Mesendoderm (in vitro differentiated cells): ENCODE data around the gene ABR.
A peak's percentile ranks its signal among the peaks of the same experiment; 100 is the strongest.

Source experiments
- DNase-seq: peaks from one replicate; pipeline ENCODE4 v3.0.0; 2013
- H2AK5ac ChIP-seq: 2 replicates; pipeline ENCODE4 v1.6.1; 2013; ENCODE audit warnings: low read length, inconsistent platforms
- H2BK120ac ChIP-seq: 2 replicates; pipeline ENCODE4 v1.6.1; 2013; ENCODE audit warnings: low read depth, mild to moderate bottlenecking, low read length, moderate library complexity, mixed read lengths
- H2BK15ac ChIP-seq: replicated peaks from 2 replicates; pipeline ENCODE4 v1.6.1; 2013; ENCODE audit warnings: low read depth, mild to moderate bottlenecking, moderate library complexity
- H2BK5ac ChIP-seq: 2 replicates; pipeline ENCODE4 v1.6.1; 2013; ENCODE audit warnings: low read length, inconsistent platforms
- H3K18ac ChIP-seq: 2 replicates; pipeline ENCODE4 v1.6.1; 2013; ENCODE audit warnings: mild to moderate bottlenecking, low read length, mixed read lengths
- H3K23ac ChIP-seq: one replicate; pipeline ENCODE4 v1.6.1; 2013; ENCODE audit warnings: low read length
- H3K27ac ChIP-seq: 2 replicates; pipeline ENCODE4 v1.5.1; 2013; ENCODE audit warnings: low read depth, mild to moderate bottlenecking, inconsistent platforms, low read length, moderate library complexity
- H3K27me3 ChIP-seq: 2 replicates; pipeline ENCODE4 v1.6.1; 2013; ENCODE audit warnings: low read length, control low read depth, mild to moderate bottlenecking, inconsistent platforms; ENCODE audit not compliant: insufficient read depth, poor library complexity
- H3K36me3 ChIP-seq: 2 replicates; pipeline ENCODE4 v1.6.1; 2013; ENCODE audit warnings: low read length, inconsistent platforms; ENCODE audit not compliant: control insufficient read depth, insufficient read depth
- H3K4ac ChIP-seq: one replicate; pipeline ENCODE4 v1.6.1; 2013; ENCODE audit warnings: low read depth, mild to moderate bottlenecking, low read length, moderate library complexity
- H3K4me1 ChIP-seq: 2 replicates; pipeline ENCODE4 v1.6.1; 2013; ENCODE audit warnings: low read depth, low read length, inconsistent platforms; ENCODE audit not compliant: control insufficient read depth
- H3K4me2 ChIP-seq: 2 replicates; pipeline ENCODE4 v1.6.1; 2013; ENCODE audit warnings: low read length
- H3K4me3 ChIP-seq: 2 replicates; pipeline ENCODE4 v1.5.1; 2013; ENCODE audit warnings: mild to moderate bottlenecking, low read length
- H3K56ac ChIP-seq: one replicate; pipeline ENCODE4 v1.6.1; 2013; ENCODE audit warnings: low read length
- H3K79me1 ChIP-seq: 2 replicates; pipeline ENCODE4 v1.6.1; 2013; ENCODE audit warnings: low read length, inconsistent platforms
- H3K79me2 ChIP-seq: 2 replicates; pipeline ENCODE4 v1.6.1; 2013; ENCODE audit warnings: mild to moderate bottlenecking, low read length; ENCODE audit not compliant: control insufficient read depth, insufficient read depth
- H3K9ac ChIP-seq: 2 replicates; pipeline ENCODE4 v1.6.1; 2013; ENCODE audit warnings: low read length, inconsistent platforms
- H4K5ac ChIP-seq: one replicate; pipeline ENCODE4 v1.6.1; 2013; ENCODE audit warnings: low read length
- H4K8ac ChIP-seq: one replicate; pipeline ENCODE4 v1.6.1; 2013; ENCODE audit warnings: low read depth, mild to moderate bottlenecking, control low read depth, low read length, moderate library complexity
- WGBS: extraction: QIAGEN DNeasy Blood & Tissue Kit; methylation state at CpG from one replicate; pipeline ENCODE4 v1.1.7; 2013; ENCODE audit warnings: low lambda C conversion rate, missing lambda C conversion rate; ENCODE audit not compliant: insufficient coverage; ENCODE audit errors: extremely low coverage; 5-methylcytosine and 5-hydroxymethylcytosine counted together

ABR gene

GRCh38 chr17:1116602-1117001 is 63.2 kb downstream of the ABR start:
- H3K79me2 ChIP-seq, result no peaks in the 10 kb centered on the region
- no CpG with 5 or more reads among the region's 12 CpGs for WGBS

GRCh38 chr17:1112875-1113274 is 66.9 kb downstream of the ABR start:
- peak; percentile 77 for DNase-seq
- H3K23ac ChIP-seq, result no peak overlapping the region
- no peaks in the 10 kb centered on the region for H3K27me3 ChIP-seq
- no peaks in the 10 kb centered on the region for H3K36me3 ChIP-seq
- H3K4ac ChIP-seq, result no peak overlapping the region
- no peak overlapping the region for H2BK15ac ChIP-seq
- no peak overlapping the region for H2AK5ac ChIP-seq
- H2BK120ac ChIP-seq, result no peak overlapping the region
- H4K8ac ChIP-seq, result no peak overlapping the region
- H2BK5ac ChIP-seq, result no peak overlapping the region
- H3K18ac ChIP-seq, result no peak overlapping the region
- H3K9ac ChIP-seq, result no peak overlapping the region
- no peak overlapping the region for H3K4me3 ChIP-seq
- no peaks in the 10 kb centered on the region for H3K79me1 ChIP-seq
- no peak overlapping the region for H3K56ac ChIP-seq
- WGBS, result no CpG with 5 or more reads among the region's 10 CpGs
- H4K5ac ChIP-seq, result no peak overlapping the region
- no peak overlapping the region for H3K4me2 ChIP-seq
- peaks cover 3% of the 10 kb centered on the region for H3K4me1 ChIP-seq
- H3K79me2 ChIP-seq, result no peaks in the 10 kb centered on the region
- no peak overlapping the region for H3K27ac ChIP-seq

More at GRCh38 chr17:1116602-1117001, 63.2 kb downstream of the ABR start:
- Histone ChIP-seq H2BK15ac (no peak overlapping the region), H3K9ac (no peak overlapping the region), H4K5ac (no peak overlapping the region), H3K18ac (no peak overlapping the region), H3K23ac (no peak overlapping the region), H2BK120ac (no peak overlapping the region), H4K8ac (no peak overlapping the region), H3K4ac (no peak overlapping the region), H3K56ac (no peak overlapping the region), H2BK5ac (no peak overlapping the region), H2AK5ac (no peak overlapping the region), H3K4me1 (no peaks in the 10 kb centered on the region), H3K4me2 (no peak overlapping the region), H3K27ac (no peak overlapping the region), H3K79me1 (no peaks in the 10 kb centered on the region), H3K27me3 (no peaks in the 10 kb centered on the region), H3K4me3 (no peak overlapping the region), H3K36me3 (no peaks in the 10 kb centered on the region)
- DNase-seq, result no peak

GRCh38 chr17:1111599-1112443 is 68.0 kb downstream of the ABR start:
- Histone ChIP-seq H3K23ac (no peak overlapping the region), H2BK15ac (no peak overlapping the region), H2BK5ac (no peak overlapping the region), H3K36me3 (no peaks in the 10 kb centered on the region), H4K5ac (no peak overlapping the region), H3K4me1 (peaks cover 3% of the 10 kb centered on the region), H3K56ac (no peak overlapping the region), H3K4me3 (no peak overlapping the region), H3K4ac (no peak overlapping the region), H3K9ac (no peak overlapping the region), H3K79me2 (no peaks in the 10 kb centered on the region), H2BK120ac (no peak overlapping the region), H3K18ac (no peak overlapping the region), H3K27me3 (no peaks in the 10 kb centered on the region), H4K8ac (no peak overlapping the region), H2AK5ac (no peak overlapping the region), H3K79me1 (no peaks in the 10 kb centered on the region), H3K27ac (no peak overlapping the region), H3K4me2 (no peak overlapping the region)
- WGBS, result no CpG with 5 or more reads among the region's 22 CpGs
- no peak for DNase-seq

GRCh38 chr17:1110862-1111598 is 68.8 kb downstream of the ABR start:
- Histone ChIP-seq H3K56ac (no peak overlapping the region), H2BK5ac (no peak overlapping the region), H3K4ac (peak overlapping the region; percentile 21), H4K8ac (no peak overlapping the region), H3K9ac (no peak overlapping the region), H2AK5ac (no peak overlapping the region), H3K79me2 (no peaks in the 10 kb centered on the region), H2BK15ac (no peak overlapping the region), H3K79me1 (no peaks in the 10 kb centered on the region), H3K27me3 (no peaks in the 10 kb centered on the region), H3K36me3 (no peaks in the 10 kb centered on the region), H3K4me2 (no peak overlapping the region), H4K5ac (no peak overlapping the region), H3K18ac (no peak overlapping the region), H2BK120ac (no peak overlapping the region), H3K4me3 (no peak overlapping the region), H3K27ac (no peak overlapping the region), H3K4me1 (peaks cover 3% of the 10 kb centered on the region), H3K23ac (no peak overlapping the region)
- DNase-seq, result peak; percentile 84
- WGBS, result no CpG with 5 or more reads among the region's 19 CpGs

GRCh38 chr17:1110541-1110861 is 69.3 kb downstream of the ABR start:
- H3K9ac ChIP-seq, result no peak overlapping the region
- peaks cover 3% of the 10 kb centered on the region for H3K4me1 ChIP-seq
- H3K27ac ChIP-seq, result no peak overlapping the region
- no peak overlapping the region for H3K56ac ChIP-seq
- H3K4me2 ChIP-seq, result no peak overlapping the region
- no peaks in the 10 kb centered on the region for H3K79me1 ChIP-seq
- H3K27me3 ChIP-seq, result no peaks in the 10 kb centered on the region
- no peak overlapping the region for H3K4me3 ChIP-seq
- H3K36me3 ChIP-seq, result no peaks in the 10 kb centered on the region
- WGBS, result no CpG with 5 or more reads among the region's 3 CpGs
- H2BK5ac ChIP-seq, result no peak overlapping the region
- H3K18ac ChIP-seq, result no peak overlapping the region
- H4K8ac ChIP-seq, result no peak overlapping the region
- H3K79me2 ChIP-seq, result no peaks in the 10 kb centered on the region
- H4K5ac ChIP-seq, result no peak overlapping the region
- no peak overlapping the region for H2AK5ac ChIP-seq
- no peak for DNase-seq
- no peak overlapping the region for H3K23ac ChIP-seq
- no peak overlapping the region for H2BK120ac ChIP-seq
- peak overlapping the region; percentile 21 for H3K4ac ChIP-seq
- H2BK15ac ChIP-seq, result no peak overlapping the region
